GM10266 (cell line): ENCODE data around the gene RETREG2.

ENCODE experiments used
- DNase-seq: peaks from one replicate; pipeline ENCODE4 v3.0.0; 2012; ENCODE audit errors: extremely low spot score
- TF ChIP-seq, protein P1 (sequence below): IDR thresholded peaks from 2 replicates; pipeline ENCODE4 v1.5.1; 2012; ENCODE audit warnings: mild to moderate bottlenecking, low read depth; ENCODE audit not compliant: control insufficient read depth, insufficient read depth; ENCODE audit errors: missing control alignments

Gene RETREG2

DNA sequence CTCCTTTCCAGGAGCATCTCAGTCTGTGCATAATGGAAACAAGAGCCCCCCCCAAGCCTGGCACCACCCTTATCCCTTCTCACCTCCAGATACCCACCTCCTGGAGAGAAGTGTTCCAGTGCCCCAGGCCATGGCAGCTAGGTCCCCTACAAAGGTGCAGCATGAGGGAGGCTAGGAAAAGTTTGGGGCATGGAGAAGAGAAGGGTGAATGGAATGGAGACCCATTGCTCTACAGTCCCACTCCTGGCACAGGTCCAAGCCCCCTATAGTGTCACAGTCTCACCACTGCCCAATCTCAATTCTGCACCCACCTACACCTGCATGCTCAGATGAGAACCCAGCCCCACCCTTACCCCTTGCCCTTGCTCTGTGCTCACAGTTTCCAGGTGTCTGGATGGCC is 9.1 kb upstream of the RETREG2 start:
- DNase-seq, result no peak

GRCh38 chr2:219169930-219170654 is 8.0 kb upstream of the RETREG2 start, which contains the start of gene SLC23A3:
TSS of gene SLC23A3 (minus strand) at chr2:219170029. CDS start at chr2:219169984, 45 bp downstream.
- no peak for DNase-seq
- TF ChIP-seq, protein P1, sequence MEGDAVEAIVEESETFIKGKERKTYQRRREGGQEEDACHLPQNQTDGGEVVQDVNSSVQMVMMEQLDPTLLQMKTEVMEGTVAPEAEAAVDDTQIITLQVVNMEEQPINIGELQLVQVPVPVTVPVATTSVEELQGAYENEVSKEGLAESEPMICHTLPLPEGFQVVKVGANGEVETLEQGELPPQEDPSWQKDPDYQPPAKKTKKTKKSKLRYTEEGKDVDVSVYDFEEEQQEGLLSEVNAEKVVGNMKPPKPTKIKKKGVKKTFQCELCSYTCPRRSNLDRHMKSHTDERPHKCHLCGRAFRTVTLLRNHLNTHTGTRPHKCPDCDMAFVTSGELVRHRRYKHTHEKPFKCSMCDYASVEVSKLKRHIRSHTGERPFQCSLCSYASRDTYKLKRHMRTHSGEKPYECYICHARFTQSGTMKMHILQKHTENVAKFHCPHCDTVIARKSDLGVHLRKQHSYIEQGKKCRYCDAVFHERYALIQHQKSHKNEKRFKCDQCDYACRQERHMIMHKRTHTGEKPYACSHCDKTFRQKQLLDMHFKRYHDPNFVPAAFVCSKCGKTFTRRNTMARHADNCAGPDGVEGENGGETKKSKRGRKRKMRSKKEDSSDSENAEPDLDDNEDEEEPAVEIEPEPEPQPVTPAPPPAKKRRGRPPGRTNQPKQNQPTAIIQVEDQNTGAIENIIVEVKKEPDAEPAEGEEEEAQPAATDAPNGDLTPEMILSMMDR, result no peak

More for the DNA sequence above, 9.1 kb upstream of the RETREG2 start:
- TF ChIP-seq, protein P1, result no peak

GRCh38 chr2:219171231-219171651 is 6.8 kb upstream of the RETREG2 start:
- DNase-seq, result peak; percentile 42
- TF ChIP-seq, protein P1, result peak; percentile 50

GRCh38 chr2:219172231-219173154 is 5.6 kb upstream of the RETREG2 start:
- DNase-seq, result no peak
- TF ChIP-seq, protein P1, result no peak

DNA sequence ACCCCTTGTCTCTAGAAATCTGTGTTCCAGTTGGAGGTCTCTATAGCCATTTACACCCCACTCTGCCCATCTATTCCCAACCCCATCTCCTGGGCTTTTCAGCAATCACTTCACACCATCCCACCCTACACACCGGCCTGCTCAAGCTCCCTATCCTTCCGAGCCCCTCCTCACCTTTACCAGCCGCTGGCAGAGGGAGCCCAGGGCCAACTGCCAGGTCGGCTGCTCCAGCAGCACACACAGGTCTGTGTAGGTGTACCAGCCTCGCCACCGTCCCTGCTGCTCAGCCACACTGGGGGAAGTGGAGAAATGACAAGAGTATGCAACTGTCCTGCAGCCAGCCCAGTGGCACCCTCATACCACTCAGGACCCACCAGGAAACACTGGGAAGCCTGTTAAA is 4.9 kb upstream of the RETREG2 start:
- DNase-seq, result no peak
- TF ChIP-seq, protein P1, result no peak

- TF ChIP-seq, protein P1, result no peak
Observed at GRCh38 chr2:219174146-219174545, 3.9 kb upstream of the RETREG2 start.

GRCh38 chr2:219174801-219175200 is 3.3 kb upstream of the RETREG2 start:
- DNase-seq, result no peak
- TF ChIP-seq, protein P1, result no peak

More at GRCh38 chr2:219174146-219174545, 3.9 kb upstream of the RETREG2 start:
- no peak for DNase-seq
